HG02870 (cell line): Measurements from ENCODE around the gene VSTM4.

Experiments
- ATAC-seq: cut with Tn5 transposase; IDR thresholded peaks from one replicate; pipeline ENCODE4 v1.9.1; 2021; ENCODE audit warnings: mild to moderate bottlenecking, moderate library complexity; ENCODE audit not compliant: unreplicated experiment

The VSTM4 gene

DNA sequence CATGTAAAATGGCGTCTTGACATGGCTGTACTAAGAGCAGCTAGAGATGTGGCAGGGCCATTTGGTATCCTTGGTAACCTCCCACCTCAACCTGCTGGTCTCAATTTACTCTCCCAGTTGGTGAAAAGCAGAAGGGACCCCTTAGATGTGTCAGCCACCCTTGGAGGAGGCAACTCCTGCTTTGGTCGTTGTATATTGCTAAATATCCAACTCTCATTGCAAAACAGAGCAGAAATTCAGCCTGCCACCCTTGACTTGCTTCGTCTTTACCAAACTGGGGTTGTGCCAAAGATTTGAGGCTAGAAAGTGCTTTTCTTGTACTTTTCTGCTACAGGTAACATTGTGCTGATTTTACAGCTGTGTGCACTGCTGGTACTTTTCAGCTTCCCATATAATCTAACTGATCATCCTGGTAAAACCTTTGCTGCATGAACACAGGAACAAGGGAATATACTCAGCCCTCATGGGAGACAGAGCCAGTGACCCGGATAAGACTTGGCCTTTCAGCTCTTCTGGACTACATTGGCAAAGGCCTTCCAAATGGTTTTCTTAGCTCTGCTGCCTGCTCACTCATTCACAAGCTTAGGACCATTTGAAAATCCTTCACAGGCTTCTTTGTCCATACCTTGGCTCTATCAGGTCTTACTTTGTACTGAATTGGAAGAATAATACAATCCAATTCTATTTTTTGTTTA is 2.2 kb upstream of the VSTM4 start:
- no peak for ATAC-seq

DNA sequence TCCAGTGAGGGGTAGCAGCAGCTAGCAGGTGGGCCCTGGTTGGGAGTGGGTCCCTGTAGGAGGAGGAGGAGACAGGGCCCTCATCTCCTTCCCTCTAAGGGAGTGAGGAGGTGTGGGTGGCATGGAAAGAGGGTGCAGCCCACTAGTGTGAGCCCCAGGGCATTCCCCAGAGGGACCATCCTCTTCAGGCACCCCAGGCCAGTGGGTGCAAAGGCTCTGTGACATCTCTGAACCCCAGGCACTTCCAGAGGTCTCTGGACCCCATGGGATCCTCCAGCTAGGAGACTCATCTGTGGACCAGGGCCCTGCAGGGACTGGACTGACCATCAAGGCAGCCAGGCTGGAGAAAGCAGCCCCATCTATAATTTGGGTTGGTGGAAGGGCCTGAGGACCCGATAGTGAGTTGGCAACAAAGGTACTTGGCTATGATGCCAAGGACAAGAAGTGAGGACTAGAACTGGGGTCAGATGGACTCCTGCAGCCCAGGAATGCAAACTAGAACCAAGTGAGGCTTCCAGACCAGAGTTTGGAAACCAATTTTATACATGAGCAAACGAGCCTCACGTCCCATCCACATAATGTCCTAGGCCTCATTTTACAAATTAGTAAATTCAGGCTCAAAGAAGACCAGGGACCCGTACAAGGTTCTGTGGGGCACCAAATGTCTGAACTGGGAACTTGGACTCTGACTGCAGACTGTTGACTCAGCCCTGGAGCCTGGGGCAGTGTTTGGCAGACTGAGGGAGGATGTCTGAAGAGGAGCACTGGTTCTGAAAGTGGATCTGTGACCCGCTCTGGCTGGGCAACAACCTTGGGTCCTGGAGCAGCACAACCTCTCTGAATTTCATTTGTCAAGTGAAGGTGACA is 1.4 kb upstream of the VSTM4 start:
- no peak for ATAC-seq

DNA sequence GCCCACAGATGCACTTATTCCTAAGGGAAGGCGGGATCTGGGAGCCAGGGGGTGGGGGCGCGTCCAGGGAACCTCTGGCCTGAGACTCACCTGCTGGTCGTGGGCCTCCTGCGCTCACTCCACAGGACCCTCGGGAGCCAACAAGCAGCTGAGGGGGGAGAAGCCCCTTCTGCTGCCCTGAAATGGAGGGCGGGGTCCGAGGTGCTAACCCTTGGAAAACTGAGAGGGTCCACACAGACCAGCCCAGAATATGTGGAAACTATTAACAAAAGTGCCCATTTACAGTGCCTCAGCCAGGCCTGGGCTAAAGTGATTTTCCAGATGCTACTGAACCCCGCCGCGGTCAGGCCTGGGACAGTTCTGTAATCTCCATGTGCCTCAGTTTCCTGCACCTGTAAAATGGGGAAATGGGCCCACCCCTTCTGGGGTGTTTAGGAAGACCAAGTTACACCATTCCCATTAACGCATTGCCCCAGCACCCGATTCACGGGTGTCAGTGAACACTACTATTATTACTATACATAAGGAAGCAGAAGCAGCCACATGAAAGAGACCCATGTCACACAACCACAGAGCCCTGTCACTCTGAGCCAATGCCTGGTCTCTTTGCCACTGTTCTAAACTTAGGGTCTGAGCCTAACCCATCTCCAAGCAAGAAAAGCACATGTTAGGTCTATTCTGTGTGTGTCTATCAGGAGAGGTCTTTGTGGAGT is 630 bp upstream of the VSTM4 start:
- ATAC-seq = no peak

DNA sequence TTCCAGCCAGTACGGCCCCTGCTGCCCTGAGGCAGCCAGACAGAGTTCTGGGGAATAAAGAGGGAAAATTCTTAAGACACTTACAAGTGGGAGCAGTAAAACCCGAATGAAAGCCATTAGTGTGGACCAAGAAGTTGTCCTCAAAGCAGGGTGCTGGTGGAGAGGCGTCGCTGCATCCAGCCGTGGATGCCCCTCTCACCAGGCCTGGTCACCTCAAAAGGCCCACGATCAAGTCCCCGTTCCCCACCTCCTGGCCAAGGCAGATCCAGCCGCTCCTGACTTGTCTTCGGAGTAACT is 656 bp downstream of the VSTM4 start:
- ATAC-seq = no peak

DNA sequence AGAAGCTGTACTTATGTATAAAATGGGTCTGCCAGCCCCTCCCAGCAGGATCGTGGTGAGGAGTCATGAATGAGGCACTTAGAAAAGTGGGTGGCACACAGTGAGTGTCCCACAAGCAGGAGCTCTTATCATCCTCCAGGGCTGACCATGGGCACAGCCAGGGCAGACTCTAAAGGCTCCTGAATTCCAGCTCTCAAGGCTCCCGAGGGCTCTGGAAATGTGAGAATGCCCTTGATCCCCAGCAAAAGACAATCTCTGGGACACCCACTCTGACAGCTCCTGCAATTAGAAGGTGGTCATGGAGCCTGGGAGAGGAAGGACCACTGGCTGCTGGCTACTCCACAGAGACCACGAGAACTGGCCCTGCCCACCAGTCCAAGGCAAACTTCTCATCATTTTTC is 1.6 kb downstream of the VSTM4 start:
- no peak for ATAC-seq

DNA sequence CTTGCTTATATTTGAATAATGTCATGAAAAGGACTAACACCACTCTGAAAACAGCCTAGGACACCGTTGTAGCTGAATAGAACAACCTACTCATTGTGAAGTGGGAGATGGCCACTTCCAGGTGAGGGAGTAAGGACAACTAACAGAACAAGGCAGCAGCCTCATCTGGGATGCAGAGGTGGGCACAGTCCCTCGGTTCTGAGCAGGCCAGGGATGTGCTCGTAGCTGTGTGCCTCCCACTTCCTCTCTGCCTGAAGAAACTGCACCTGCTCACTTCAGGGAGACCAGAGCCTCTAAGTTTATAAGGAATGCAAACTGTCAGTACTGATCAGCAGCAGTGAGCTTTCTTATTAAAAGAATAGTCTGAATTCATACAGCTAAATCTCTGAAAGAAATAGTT is 2.5 kb downstream of the VSTM4 start:
- ATAC-seq = no peak

DNA sequence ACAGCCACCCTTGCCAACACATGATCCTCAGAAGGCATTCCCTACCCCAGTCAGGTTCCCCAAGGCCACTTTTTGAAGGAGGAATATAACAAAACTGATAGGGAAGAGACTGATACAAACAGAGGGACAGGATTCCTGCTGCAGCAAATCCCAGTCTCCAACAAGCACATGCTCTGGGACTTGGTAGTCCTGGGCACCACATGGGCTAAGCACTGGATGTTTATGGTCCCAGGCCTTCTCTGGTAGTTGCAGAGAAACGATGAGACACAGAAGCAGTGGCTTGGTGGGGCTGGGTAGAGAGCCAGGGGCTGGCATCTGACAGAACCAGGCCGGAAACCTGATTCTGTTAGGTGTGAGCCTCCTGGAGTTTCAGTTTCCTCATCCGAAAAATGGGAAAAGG is 3.2 kb downstream of the VSTM4 start:
- ATAC-seq = no peak

DNA sequence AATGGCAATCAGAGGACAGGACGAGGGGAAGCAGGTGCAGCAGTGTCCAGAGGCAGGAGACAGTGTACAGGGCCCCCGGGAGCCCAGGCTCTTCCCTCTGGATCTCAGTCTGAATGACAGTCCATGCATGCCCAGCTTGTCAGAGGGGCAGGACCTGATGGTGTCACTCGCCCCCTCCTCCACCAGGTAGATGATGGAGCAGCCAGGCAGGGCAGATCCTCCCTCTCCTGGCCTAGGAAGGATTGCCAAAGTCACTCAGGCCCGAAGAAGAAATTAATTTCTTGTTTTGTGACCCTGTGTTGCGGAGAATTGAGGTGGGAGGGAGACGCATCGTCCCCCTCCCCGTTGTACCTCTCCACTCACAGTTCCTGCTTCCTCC is 4.0 kb downstream of the VSTM4 start:
- no peak for ATAC-seq

DNA sequence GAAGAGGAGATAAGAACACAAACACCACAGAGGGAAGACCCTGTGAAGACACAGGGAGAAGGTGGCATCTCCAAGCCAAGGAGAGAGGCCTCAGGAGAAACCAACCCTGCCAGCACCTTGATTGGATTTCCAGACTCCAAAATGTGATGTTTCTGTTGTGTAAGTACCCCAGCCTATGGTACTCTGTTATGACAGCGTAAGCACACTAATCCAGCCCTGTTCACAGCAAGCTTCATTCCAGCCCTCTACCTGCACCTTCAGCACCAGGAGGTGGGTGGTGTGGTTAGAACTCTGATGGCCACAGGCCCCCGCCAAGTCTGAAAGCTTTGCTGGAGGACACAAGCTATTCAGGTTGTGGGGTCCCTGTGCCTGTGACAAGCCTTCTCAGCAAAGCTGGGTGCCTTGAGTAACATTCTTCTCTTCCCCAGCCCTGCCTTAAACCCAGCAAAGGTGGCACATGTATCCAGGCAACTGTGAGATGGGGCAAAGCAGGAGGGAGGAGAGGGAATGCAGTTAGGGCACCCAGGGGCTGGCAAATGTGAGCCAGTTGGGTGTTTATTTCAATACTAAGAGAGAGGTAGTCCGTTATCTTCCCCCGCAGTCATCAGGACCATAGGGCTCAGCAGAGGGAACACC is 4.5 kb downstream of the VSTM4 start:
- ATAC-seq = no peak

DNA sequence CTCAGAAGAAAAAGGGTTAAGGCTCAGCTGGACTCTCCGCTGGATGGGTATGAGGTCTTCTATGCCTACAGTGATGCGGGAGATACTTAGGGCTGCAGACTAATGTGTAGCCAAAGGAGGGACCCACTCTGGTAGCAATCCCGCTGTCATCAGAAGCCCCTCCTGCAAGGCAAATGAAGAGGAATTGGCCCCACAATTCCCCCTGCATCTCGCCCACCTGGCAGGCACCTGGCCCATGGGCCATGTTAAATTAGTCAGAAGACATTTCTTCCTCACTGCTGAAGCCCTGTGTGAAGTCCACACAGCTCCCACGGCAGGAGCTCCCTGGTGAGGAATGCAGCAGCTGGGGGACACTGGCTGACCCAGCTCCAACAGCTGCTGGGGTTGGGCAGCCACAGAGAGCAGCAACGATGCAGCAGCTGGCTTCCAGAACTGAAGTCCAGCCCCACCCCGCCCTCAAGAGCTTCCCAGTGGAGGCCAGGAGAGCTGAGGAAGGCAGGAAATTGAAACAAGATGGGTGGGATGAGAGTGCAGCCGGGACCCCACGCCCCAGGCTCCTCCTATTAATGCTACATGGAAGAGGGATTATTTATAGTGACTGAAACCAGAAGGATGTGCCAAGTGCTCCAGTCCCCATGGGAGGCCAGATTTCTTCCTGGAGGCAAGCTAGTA is 5.5 kb downstream of the VSTM4 start:
- no peak for ATAC-seq

DNA sequence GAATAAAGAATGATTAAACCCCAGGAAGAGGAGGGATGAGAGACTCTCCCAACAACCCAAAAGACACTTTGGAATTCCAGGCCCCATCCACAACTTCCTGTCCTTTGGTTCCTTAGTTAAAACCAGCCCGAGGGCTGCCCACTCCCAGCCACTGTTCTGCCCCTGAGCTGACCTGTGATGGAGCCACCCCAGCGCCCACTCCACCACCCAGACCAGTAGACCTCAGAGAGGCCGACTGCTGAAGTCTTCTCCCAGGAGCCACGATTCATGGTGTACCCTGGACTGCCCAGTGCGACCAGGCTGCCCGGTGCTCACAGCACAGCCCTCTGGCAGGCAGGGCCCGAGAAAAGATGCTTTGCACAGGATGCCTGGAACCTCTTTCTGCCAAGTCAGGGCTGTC is 6.7 kb downstream of the VSTM4 start:
- no peak for ATAC-seq

DNA sequence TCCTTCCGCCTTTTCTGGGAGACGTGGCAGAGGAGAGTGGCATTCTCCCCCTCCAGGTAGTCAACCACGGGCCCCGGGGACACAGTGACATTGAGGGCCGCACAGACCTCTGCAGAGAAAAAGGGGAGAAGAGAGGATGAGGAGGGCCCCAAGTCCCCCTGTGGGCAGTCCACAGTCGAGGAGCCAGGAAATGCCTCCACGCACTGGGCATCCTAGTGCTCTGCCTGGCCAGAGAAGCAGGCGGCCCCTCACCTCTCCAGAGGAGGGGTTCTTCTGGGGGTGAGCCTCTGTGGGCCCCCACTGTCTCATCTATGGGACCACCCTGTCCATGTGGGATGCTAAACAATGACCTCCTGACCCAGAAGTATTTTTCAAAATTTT is 7.4 kb downstream of the VSTM4 start:
- no peak for ATAC-seq

DNA sequence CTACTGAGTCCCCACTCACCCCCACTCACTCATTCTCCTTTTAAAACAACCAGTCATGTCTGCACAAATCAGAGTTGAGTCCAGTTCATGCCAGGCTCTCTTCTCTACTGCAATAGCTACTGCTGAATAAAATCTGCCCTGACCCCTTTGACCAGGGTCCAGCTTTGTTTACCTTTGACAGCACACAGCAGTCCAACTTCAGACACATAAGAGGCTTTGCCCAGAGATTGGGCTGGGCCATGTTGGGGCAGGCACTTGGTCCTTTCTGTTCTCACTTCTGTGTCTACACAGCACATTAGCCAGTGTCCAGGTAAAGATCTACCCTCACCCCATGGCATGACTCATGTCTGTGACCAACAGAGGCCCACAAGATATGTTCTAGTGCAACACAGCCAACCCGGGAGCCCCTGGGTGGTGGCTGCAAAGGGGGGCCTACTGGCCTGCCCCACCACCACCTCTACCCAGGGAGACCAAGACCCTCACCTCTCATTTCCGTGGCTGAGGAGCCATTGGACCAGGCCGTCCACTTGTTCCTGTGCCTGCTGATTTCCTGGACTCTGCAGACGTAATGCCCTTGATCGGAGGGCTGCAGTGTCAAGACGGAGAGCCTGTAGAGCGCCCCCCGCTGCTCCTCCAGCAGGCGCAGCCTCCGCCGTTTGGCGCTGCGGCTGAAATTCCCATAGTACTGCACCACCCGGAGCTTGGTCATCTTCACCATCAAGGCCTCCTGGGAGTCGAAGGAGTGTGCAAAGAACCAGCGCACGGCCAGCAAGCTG is 8.0 kb downstream of the VSTM4 start:
- no peak for ATAC-seq

DNA sequence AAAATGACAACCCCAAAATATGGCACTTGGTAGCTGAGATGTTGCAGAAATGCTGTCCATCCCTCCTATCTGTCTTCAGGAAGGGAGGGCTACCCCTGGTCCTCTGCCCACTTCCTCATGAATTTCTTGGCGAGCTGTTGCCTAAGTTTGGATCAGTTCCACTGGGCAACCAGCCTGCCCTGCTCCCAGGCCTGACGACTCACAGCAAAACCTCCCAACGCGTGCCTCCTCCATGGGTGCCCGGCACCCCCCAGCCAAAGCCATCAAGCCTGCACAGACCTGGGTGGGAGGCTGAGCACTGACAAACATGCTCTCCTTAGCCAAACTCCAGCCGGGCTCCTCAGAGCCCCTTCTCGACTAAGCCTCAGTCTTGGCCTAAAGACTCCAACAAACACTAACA is 8.9 kb downstream of the VSTM4 start:
- no peak for ATAC-seq

DNA sequence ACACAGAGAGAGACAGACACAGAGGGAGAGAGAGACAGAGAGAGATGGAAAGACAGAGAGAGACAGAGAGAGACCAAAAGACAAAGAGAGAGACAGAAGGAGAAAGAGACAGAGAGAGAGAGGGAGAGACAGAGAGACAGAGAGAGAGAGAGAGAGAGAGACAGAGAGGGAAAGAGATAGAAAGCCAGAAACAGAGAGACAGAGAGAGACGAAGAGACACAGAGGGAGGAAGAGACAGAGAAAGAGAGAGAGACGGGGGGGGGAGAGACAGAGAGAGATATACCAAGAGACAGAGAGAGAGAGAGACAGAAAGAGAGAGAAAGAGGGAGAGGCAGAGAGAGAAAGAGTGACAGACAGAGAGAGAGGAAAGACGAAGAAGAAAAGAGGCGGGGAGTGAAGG is 10.2 kb downstream of the VSTM4 start:
- ATAC-seq = no peak

DNA sequence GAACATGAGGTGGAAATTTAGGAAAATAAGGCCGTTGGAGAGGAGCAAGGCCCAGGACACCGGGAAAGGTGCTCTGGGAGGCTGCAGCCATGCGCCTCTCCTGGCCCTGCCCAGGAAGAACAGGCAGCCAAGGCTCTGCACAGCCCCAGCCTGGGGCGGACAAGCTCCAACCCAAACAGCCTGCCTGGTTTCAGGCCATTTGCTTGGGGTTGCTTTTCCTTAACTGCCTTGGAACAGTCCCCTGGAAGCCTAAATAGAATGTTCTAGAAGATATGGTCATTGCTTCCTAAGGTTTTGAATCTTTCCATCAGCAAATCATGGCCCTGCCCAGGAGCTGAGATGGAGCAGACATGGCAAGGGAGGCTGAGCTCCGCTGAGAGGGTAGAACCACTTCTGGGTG is 11.0 kb downstream of the VSTM4 start:
- no peak for ATAC-seq

DNA sequence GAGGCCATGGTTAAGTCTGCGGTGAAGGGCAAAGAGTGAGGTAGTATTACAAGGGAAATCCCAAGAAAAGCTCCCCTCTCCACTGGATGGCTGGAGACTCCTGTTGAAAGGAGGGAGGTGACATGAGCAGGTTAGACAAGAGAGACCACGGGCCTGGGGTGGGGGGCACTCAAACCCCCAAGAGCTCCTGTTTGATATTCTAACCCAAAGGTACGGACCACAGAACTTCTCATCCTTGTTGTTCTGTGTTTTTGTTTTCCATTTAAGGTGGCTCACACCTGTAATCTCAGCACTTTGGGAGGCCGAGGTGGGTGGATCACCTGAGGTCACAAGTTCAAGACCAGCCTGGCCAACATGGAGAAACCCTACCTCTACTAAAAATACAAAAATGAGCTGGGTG is 11.6 kb downstream of the VSTM4 start:
- no peak for ATAC-seq

DNA sequence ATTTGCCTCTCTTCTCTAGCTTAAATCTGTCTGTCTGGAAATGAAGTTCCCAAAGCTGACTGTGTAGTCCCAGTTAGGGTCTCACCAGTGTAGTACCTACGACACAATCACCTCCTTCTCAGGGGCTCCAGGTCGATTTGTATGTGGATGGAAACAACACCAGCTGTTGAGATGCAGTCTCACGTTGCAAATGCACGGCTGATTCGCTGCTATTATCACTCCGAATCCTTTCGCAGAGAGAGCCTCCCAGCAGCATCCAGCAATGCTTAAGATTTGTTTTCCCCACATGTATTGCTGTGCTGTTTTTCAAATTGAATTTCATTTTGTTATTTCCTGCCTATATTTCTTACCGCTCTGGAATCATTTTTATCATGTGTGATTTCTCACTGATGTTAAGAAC is 16.3 kb downstream of the VSTM4 start:
- no peak for ATAC-seq

DNA sequence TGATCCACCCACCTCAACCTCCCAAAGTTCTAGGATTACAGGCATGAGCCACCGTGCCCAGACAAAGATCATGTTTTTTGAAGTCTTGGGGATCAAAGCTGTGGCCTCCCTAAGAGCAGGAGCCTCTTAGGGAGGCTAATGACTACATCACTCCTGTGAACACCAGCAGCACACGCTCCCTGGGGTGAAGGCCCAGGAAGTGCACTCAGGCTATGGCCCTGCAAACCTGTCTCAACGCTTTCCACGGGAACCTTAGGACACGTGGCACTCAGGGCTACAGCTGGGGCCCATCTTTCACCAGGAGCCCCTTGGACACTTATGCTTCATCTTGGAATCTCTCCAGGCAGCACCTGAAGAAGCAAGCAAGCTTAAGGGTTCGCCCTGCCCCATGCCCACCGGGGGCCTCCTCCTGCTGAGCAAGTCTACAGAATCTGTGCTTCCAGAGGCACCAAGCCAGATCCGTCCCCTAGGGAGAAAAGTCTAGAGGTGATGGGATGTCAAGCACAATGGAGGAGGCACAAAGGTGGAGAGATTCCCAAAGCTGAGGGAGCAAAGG is 18.4 kb downstream of the VSTM4 start:
- ATAC-seq = no peak

DNA sequence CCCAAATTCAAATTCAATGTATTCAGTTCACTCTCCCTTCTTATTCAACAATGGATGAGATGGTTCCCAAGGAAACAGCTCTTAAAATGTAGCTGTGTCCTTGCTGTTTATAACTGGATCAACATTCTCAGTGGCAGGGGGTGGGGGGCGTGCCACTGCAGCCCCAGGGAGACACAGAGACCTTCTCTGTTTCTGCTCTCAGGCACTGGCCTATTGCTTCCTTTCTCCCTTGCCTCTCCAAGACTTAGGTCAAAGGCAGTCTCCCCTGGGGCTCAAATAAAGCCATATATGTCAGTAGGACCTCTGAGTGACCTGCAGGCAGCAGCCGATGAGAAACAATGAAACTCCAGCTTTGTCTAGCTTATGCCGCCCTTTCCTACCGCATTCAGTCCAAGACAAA is 20.7 kb downstream of the VSTM4 start:
- no peak for ATAC-seq
